Erythroblast (primary cell): Measurements from ENCODE around the gene PAPOLA.

Experiments
- GATA1 ChIP-seq: IDR thresholded peaks from 2 replicates; pipeline ENCODE4 v1.6.1; 2011; ENCODE audit warnings: low read depth, mild to moderate bottlenecking, control low read depth, low read length, moderate library complexity
- POLR2A ChIP-seq: IDR thresholded peaks from 2 replicates; pipeline ENCODE4 v1.6.1; 2011; ENCODE audit warnings: mild to moderate bottlenecking, low read length

- TF ChIP-seq POLR2A (peak; percentile 96), GATA1 (no peak)
These were observed at the start of gene PAPOLA for GRCh38 chr14:96501740-96502620.
